ENCODE measurements around the gene DSP.

DSP gene

GRCh38 chr6:7589949-7590917 lies 48.8 kb downstream of the DSP start, which contains the start of gene SNRNP48:
Gene SNRNP48, plus strand, starts transcription at chr6:7590198. Its CDS starts 60 bp downstream, at chr6:7590258.
- DNase-seq (ENCODE audit: extremely low read depth in 1 of 2, low read depth in 1 of 2) = peak; percentile 83 to 89

DNA sequence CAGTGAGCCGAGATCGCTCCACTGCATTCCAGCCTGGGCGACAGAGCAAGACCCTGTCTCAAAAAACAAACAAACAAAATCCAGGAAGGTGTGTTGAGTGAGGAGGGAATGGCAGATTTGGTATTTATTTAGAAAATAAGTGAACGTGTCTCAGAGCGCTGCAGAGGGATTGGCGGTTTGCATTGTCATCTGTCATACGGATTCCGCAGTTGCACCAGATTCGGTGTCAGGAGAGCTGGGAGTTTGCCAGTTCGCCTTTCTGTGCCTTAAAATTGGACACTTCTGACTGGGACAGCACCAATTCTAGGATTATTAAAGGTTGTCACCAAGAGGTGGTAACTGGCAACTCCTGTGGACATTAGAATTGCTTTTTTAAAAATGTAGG lies 49.4 kb downstream of the DSP start:
- no peak for DNase-seq (ENCODE audit: extremely low read depth in 1 of 2, low read depth in 1 of 2)

DNA sequence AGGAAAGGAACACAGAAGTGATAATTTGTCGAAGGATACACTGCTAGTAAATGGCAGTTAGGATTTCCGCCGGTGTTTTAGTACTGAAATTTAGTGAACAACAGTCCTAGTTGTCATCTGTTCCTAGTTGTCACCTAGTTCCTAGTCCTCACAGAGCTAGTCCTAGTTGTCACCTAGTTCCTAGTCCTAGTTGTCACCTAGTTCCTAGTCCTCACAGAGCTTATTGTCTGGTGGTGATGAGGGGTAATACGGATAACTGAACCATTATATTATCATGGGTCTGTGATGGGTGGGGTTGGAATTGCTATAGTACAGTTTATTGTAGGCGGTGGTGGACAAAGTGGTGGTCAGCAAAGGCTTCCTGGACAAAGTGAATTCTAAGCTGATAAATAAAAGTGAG lies 50.3 kb downstream of the DSP start:
- DNase-seq (ENCODE audit: extremely low read depth in 1 of 2, low read depth in 1 of 2) = no peak

GRCh38 chr6:7593229-7593628 lies 51.8 kb downstream of the DSP start:
- no peak for DNase-seq (ENCODE audit: extremely low read depth in 1 of 2, low read depth in 1 of 2)

GRCh38 chr6:7594579-7595125 lies 53.2 kb downstream of the DSP start:
- no peak for DNase-seq (ENCODE audit: extremely low read depth in 1 of 2, low read depth in 1 of 2)

DNA sequence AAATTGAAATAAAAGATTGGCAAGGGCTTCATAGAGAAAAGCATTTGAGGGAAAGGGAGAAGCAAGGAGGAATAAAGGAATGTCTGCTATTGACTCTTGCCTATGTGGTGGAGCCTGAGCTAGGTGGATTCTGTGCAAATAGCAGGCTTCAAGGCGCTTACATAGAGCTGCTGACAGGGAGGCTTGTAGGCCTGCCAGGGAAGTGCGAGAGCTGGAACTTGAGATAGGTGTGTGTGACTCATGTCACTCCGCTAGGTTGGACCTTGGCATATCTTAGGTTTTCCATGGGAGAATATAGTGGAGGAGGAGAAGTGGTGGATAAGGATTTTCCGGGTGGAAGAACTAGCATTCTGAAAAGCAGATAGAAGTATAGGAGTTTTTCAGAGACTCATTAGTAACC lies 62.5 kb downstream of the DSP start:
- no peak for DNase-seq (ENCODE audit: extremely low read depth in 1 of 2, low read depth in 1 of 2)

- DNase-seq (ENCODE audit: extremely low read depth in 1 of 2, low read depth in 1 of 2) = no peak
These were observed 63.0 kb downstream of the DSP start for GRCh38 chr6:7604506-7604905.

- no peak for DNase-seq (ENCODE audit: extremely low read depth in 1 of 2, low read depth in 1 of 2)
These were observed 74.3 kb downstream of the DSP start for GRCh38 chr6:7615611-7616383.

GRCh38 chr6:7617801-7618764 lies 76.6 kb downstream of the DSP start:
- DNase-seq (ENCODE audit: extremely low read depth in 1 of 2, low read depth in 1 of 2) = peak in 1 of 2 donors; percentile 12

DNA sequence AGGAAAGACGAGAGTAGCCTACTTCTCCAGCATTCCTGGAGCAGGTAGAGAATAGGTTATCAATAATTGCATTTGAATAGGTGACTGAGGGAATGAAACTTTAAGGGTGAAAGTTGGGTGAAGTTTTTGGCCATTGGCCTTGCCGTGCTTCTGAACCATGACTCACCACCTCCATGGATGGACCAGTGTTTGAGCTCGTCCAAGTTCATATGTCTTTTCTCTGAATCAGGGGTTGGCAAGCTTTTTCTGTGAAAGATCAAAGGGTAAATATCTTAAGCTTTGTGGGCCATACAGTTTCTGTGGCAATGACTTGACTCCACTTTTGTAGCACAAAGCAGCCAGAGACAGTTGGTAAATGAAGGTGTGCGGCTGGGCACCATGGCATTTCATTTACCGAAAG lies 80.3 kb downstream of the DSP start:
- DNase-seq (ENCODE audit: extremely low read depth in 1 of 2, low read depth in 1 of 2) = no peak

GRCh38 chr6:7624796-7625710 lies 83.6 kb downstream of the DSP start:
- no peak for DNase-seq (ENCODE audit: extremely low read depth in 1 of 2, low read depth in 1 of 2)

- no peak for DNase-seq (ENCODE audit: extremely low read depth in 1 of 2, low read depth in 1 of 2)
These were observed 87.0 kb downstream of the DSP start for GRCh38 chr6:7628479-7628878.

GRCh38 chr6:7628909-7629308 lies 87.4 kb downstream of the DSP start:
- no peak for DNase-seq (ENCODE audit: extremely low read depth in 1 of 2, low read depth in 1 of 2)

DNA sequence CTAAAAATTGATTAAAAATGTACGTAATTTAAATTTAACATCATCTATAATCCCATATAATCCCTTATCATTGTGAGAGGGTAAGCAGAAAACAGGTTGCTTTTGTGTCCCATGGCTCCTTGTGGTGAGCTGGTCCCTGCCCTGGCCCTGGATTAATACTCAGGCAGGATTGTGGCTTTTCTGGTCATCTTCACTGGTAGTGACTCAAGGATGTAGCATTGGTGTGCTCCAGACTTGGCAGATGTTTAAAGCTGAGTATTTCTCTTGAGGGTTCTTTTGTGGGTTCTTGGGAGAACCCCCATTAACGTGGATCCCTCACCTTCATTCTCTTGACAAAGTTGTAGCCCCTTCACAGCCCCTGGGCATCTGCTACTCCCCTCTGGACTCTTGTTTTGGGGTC lies 87.8 kb downstream of the DSP start:
- DNase-seq (ENCODE audit: extremely low read depth in 1 of 2, low read depth in 1 of 2) = no peak

DNA sequence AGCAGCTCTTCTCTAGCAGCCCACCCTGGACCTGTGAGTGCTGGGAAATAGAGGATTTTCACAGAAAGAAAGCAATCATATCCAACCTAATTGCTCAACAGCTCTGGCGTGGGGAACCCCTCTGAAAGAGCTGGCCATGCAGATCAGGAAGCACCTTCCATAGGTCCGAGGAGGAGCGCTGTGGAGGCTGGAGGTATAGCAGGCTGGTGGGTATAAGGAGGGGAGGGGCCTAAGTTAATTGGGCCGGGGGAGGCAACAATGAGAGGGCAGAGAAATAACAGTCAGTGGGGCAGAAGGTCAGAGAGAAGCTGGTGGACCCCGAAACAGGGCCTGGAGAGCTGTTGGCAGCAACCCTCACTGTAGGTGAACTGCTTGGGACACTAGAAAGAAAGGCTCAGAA lies 89.3 kb downstream of the DSP start:
- DNase-seq (ENCODE audit: extremely low read depth in 1 of 2, low read depth in 1 of 2) = no peak

- no peak for DNase-seq (ENCODE audit: extremely low read depth in 1 of 2, low read depth in 1 of 2)
These were observed 90.0 kb downstream of the DSP start for GRCh38 chr6:7631466-7631865.

DNA sequence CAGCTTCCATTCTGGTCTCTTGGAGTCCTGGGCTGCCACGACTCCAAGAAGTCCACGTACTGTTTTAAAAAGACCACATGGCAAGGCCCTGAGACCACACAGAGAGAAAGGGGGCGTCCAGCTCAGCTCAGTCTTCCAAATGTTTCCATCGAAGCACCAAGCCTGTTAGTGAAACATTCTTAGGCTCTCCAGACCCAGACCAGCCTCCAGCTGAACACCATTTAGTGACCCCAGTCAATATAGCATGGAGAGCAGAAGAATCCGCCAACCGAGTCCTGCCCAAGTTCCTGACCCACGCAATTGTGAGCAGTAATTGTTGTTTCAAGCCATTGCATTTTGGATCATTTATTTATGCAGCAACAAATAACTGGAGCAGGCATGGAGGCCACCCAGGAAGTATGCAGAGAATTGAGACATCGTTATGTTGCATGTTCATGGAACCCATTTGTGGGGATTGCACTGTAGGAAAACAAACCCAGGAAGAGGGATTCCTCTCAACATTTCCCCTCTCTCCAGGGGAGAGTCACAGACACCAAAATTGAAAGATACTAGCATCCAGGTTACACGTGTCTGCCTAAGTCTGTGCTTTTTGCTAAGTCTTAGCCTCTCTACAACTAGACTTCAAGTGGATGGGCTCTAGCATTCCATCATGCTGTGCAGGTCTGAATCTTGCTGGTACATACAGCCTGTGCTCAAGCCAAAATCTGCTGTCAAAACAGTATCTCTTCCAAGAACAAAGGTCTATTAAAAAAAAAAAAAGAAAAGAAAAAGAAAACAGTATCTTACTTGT lies 91.2 kb downstream of the DSP start:
- DNase-seq (ENCODE audit: extremely low read depth in 1 of 2, low read depth in 1 of 2) = no peak

- DNase-seq (ENCODE audit: extremely low read depth in 1 of 2, low read depth in 1 of 2) = no peak
These were observed 91.9 kb downstream of the DSP start for GRCh38 chr6:7633361-7633760.

DNA sequence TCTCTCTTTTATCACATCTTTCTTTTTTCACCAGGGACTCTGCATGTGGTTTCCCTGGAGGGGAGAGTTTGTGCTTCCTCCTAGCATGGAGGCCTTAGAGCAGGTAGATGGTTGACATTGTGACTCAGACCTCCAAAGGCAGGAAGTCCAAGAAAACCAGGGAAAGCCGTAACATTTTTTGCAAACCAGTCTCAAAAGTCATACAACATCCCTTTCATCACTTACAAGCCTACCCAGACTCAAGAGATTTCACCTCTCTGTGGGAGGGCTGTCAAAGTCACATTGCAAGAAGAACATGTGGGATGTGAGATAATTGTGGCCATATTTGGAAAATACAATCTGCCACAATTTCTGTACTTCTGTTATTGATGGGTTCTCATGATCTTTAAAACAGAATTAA lies 94.7 kb downstream of the DSP start:
- no peak for DNase-seq (ENCODE audit: extremely low read depth in 1 of 2, low read depth in 1 of 2)

Measured in stimulated activated CD8-positive, alpha-beta memory T cell treated with anti-CD3 and anti-CD28 coated beads, Interleukin-7, amount 100 ng/mL, for 48 hours (primary cell).